Neural progenitor cell (in vitro differentiated cells): ENCODE data around the gene ADAMTSL2. TPM values are rescaled to one million over a fixed set of nuclear protein-coding genes. Genes with fewer than 3 reads are reported as not detected.

Experiments used
- DNase-seq: peaks from one replicate; pipeline ENCODE4 v3.0.0-alpha.2; 2016; ENCODE audit warnings: low spot score
- H2AFZ ChIP-seq: fragments of 200-600 bp; sonication (generic); replicated peaks from 2 replicates; pipeline ENCODE4 v1.6.1; 2016; ENCODE audit warnings: antibody characterized with exemption
- H3F3A ChIP-seq: fragments of 200-600 bp; sonication (generic); 2 replicates; pipeline ENCODE4 v1.6.1; 2016; ENCODE audit warnings: antibody characterized with exemption, low read depth
- H3K27ac ChIP-seq: fragments of 200-600 bp; sonication (generic); 2 replicates; pipeline ENCODE4 v1.5.1; 2016; ENCODE audit warnings: mild to moderate bottlenecking
- H3K27me3 ChIP-seq: fragments of 200-600 bp; sonication (generic); 2 replicates; pipeline ENCODE4 v1.6.1; 2016; ENCODE audit warnings: mild to moderate bottlenecking, moderate library complexity
- H3K36me3 ChIP-seq: fragments of 200-600 bp; sonication (generic); 2 replicates; pipeline ENCODE4 v1.5.1; 2016
- H3K4me1 ChIP-seq: fragments of 200-600 bp; sonication (generic); 2 replicates; pipeline ENCODE4 v1.6.1; 2016; ENCODE audit warnings: mixed run types
- H3K4me2 ChIP-seq: fragments of 200-600 bp; sonication (generic); 2 replicates; pipeline ENCODE4 v1.6.1; 2016
- H3K4me3 ChIP-seq: fragments of 200-600 bp; sonication (generic); 2 replicates; pipeline ENCODE4 v1.5.1; 2016
- H3K79me2 ChIP-seq: fragments of 200-600 bp; sonication (generic); 2 replicates; pipeline ENCODE4 v1.6.1; 2016; ENCODE audit warnings: low read depth
- H3K9ac ChIP-seq: fragments of 200-600 bp; sonication (generic); 2 replicates; pipeline ENCODE4 v1.6.1; 2016
- H3K9me3 ChIP-seq: fragments of 200-600 bp; sonication (generic); 2 replicates; pipeline ENCODE4 v1.5.1; 2016; ENCODE audit warnings: low read depth
- H4K20me1 ChIP-seq: fragments of 200-600 bp; sonication (generic); 2 replicates; pipeline ENCODE4 v1.6.1; 2016; ENCODE audit warnings: low read depth
- H3K27ac Mint-ChIP-seq: 3 replicates; pipeline ENCODE4 v1.8.0; 2021; ENCODE audit warnings: mixed read lengths
- H3K27me3 Mint-ChIP-seq: 2 replicates; pipeline ENCODE4 v1.8.0; 2022; ENCODE audit warnings: low read depth, mild to moderate bottlenecking, inconsistent platforms, moderate library complexity, mixed read lengths; ENCODE audit not compliant: insufficient read depth
- H3K36me3 Mint-ChIP-seq: 3 replicates; pipeline ENCODE4 v1.8.0; 2021; ENCODE audit warnings: mixed read lengths
- H3K4me1 Mint-ChIP-seq: 3 replicates; pipeline ENCODE4 v1.8.0; 2021; ENCODE audit warnings: mixed read lengths
- H3K4me3 Mint-ChIP-seq: 3 replicates; pipeline ENCODE4 v1.8.0; 2021; ENCODE audit warnings: mild to moderate bottlenecking, moderate library complexity, mixed read lengths
- H3K9me3 Mint-ChIP-seq: 3 replicates; pipeline ENCODE4 v1.8.0; 2020; ENCODE audit warnings: mixed read lengths
- EZH2 ChIP-seq: fragments of 200-600 bp; sonication (generic); IDR thresholded peaks from 2 replicates; pipeline ENCODE4 v1.6.1; 2017; ENCODE audit warnings: antibody characterized with exemption, mild to moderate bottlenecking, moderate library complexity
- EZH2phosphoT487 ChIP-seq: fragments of 200-600 bp; sonication (generic); IDR thresholded peaks from 2 replicates; pipeline ENCODE4 v1.6.1; 2017; ENCODE audit warnings: antibody characterized with exemption
- total RNA-seq: library from RNA; depleted of rRNA; stranded (reverse); fragments of >200 nt; gene quantifications from 2 replicates; pipeline ENCODE4 v1.2.3, GENCODE V29; 2015; ENCODE audit warnings: low replicate concordance
- TF ChIP-seq, protein P1 (sequence below): fragments of 200-600 bp; sonication (generic); IDR thresholded peaks from 2 replicates; pipeline ENCODE4 v1.5.1; 2017; ENCODE audit warnings: antibody characterized with exemption, mild to moderate bottlenecking

Gene ADAMTSL2
- total RNA-seq, 1 donor from 2014 or later: 0.30 TPM

DNA sequence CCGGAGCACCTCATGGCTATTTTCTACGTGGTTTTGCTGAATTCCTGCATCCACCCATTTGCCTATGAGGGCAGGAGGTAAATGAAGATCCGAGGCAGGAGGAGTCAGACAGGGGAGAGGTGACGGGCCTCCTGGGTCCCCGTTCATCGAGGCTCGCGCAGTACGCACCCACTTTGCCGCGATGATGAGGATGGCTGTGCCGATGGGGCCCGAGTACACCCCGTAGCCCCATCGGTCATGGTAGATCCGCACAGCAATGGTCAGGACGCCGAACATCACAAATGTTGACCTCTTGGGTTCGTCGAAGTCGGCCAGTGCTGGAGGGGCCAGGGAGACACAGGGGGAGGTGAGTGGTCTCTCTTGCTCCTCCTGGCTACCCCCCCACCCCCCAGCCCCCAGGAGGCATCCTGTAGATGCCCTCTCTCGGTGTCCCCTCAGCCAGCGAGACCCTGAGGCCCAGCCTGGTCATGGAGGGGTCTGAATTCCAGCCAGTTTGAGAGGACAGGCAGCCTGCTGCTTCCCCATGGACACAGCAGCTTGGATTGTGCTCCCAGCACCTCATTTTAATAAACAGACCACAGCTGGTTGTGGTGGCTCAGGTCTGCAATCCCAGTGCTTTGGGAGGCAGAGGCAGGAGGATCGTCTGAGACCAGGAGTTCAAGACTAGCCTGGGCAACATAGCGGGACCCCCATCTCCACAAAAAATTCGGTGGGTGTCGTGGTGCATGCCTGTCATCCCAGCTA is 15.6 kb upstream of the ADAMTSL2 start:
- no peaks in the 10 kb centered on the region for H3K36me3 Mint-ChIP-seq
- Histone ChIP-seq H3K27me3 (no peaks in the 10 kb centered on the region), H3K9me3 (no peaks in the 10 kb centered on the region)

DNA sequence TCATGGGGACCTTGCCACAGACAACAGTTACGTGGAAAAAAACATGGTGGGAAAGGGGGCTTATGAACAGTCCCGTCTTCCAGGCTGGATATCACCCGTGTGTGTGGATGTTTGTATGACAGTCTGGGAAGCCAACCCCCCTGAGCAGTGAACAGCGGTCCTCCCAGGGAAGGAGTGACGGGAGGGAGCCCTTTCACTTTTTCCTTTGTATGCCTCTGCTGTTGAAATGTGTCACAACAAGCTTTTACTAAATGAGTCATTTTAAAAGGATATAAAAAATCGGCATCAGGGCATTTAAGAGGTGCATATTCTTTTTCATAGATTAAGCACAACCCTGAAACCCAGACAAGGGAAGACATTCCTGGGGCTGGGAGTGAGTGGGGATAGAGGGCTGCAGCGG is 14.8 kb upstream of the ADAMTSL2 start:
- no peaks in the 10 kb centered on the region for H3K4me1 ChIP-seq
- no peaks in the 10 kb centered on the region for H3K27me3 ChIP-seq
- no peak overlapping the region for H3K4me3 ChIP-seq
- H4K20me1 ChIP-seq: no peaks in the 10 kb centered on the region
- DNase-seq: no peak
- H3K4me2 ChIP-seq: no peak overlapping the region
- no peak overlapping the region for H2AFZ ChIP-seq
- Mint-ChIP-seq H3K9me3 (no peaks in the 10 kb centered on the region), H3K4me1 (peaks cover 27% of the 10 kb centered on the region), H3K36me3 (no peaks in the 10 kb centered on the region), H3K27me3 (peaks cover 10% of the 10 kb centered on the region), H3K4me3 (no peak overlapping the region), H3K27ac (peak overlapping the region; percentile 81)
- no peaks in the 10 kb centered on the region for H3K9me3 ChIP-seq
- TF ChIP-seq EZH2: no peak
- no peak for TF ChIP-seq EZH2phosphoT487
- TF ChIP-seq, protein P1, sequence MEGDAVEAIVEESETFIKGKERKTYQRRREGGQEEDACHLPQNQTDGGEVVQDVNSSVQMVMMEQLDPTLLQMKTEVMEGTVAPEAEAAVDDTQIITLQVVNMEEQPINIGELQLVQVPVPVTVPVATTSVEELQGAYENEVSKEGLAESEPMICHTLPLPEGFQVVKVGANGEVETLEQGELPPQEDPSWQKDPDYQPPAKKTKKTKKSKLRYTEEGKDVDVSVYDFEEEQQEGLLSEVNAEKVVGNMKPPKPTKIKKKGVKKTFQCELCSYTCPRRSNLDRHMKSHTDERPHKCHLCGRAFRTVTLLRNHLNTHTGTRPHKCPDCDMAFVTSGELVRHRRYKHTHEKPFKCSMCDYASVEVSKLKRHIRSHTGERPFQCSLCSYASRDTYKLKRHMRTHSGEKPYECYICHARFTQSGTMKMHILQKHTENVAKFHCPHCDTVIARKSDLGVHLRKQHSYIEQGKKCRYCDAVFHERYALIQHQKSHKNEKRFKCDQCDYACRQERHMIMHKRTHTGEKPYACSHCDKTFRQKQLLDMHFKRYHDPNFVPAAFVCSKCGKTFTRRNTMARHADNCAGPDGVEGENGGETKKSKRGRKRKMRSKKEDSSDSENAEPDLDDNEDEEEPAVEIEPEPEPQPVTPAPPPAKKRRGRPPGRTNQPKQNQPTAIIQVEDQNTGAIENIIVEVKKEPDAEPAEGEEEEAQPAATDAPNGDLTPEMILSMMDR: no peak
- H3K36me3 ChIP-seq: no peaks in the 10 kb centered on the region
- no peaks in the 10 kb centered on the region for H3F3A ChIP-seq
- H3K9ac ChIP-seq: no peak overlapping the region
- no peak overlapping the region for H3K27ac ChIP-seq
- H3K79me2 ChIP-seq: no peaks in the 10 kb centered on the region

More for the DNA sequence above, 15.6 kb upstream of the ADAMTSL2 start:
- Histone ChIP-seq H3K36me3 (no peaks in the 10 kb centered on the region), H3K4me3 (no peak overlapping the region), H3K27ac (no peak overlapping the region), H2AFZ (no peak overlapping the region), H3K4me2 (no peak overlapping the region), H3K9ac (no peak overlapping the region), H3K79me2 (no peaks in the 10 kb centered on the region), H3F3A (no peaks in the 10 kb centered on the region), H4K20me1 (no peaks in the 10 kb centered on the region), H3K4me1 (no peaks in the 10 kb centered on the region)
- Mint-ChIP-seq H3K4me1 (peaks cover 26% of the 10 kb centered on the region), H3K9me3 (no peaks in the 10 kb centered on the region), H3K4me3 (no peak overlapping the region), H3K27me3 (peaks cover 10% of the 10 kb centered on the region), H3K27ac (peak overlapping the region; percentile 81)
- TF ChIP-seq EZH2phosphoT487 (no peak), EZH2 (no peak)
- TF ChIP-seq, protein P1: no peak
- no peak for DNase-seq

DNA sequence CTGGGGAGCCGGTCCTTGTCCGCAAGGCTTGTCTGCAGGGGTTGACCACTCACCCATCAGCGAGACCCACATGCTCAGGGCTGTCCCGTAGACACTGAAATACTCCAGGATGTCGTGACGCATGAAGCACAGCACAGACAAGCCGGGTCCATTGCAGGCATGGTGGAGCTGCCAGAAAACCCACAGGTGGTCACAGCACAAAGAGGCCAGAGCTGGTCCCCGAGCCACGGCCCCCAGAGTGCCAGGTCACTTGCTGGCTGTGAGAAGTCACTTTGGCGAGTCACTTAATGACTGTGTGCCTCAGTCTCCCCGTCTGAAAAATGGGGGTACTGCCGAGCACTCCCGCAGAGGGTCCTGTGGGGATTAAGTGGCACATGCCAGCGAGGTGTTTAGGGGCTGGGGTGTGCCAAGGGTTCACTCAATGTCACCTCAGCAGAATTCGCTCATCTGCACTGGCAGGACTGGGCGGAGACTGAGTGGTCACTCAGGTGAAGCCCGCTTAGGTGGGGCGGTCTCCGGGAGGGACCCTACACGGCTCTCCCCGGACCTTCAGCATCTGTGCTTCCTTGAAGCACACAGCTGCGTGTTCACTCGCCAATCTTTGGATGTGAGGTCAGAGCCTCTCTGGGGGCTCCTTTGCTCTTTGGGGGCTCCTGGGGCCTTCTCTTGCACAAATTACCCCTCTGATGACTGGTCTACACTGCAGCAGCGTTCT is 14.2 kb upstream of the ADAMTSL2 start:
- no peaks in the 10 kb centered on the region for H3K9me3 Mint-ChIP-seq
- no peaks in the 10 kb centered on the region for H3K4me1 ChIP-seq
- no peaks in the 10 kb centered on the region for H3K36me3 ChIP-seq
- no peaks in the 10 kb centered on the region for H3K9me3 ChIP-seq
- no peak for TF ChIP-seq EZH2
- no peak for TF ChIP-seq EZH2phosphoT487
- no peaks in the 10 kb centered on the region for H3K27me3 ChIP-seq
- no peaks in the 10 kb centered on the region for H3K36me3 Mint-ChIP-seq
- H3K4me1 Mint-ChIP-seq: peaks cover 27% of the 10 kb centered on the region
- H3K79me2 ChIP-seq: no peaks in the 10 kb centered on the region
- H3F3A ChIP-seq: no peaks in the 10 kb centered on the region
- H3K27ac Mint-ChIP-seq: no peak overlapping the region
- H3K27me3 Mint-ChIP-seq: peaks cover 10% of the 10 kb centered on the region
- no peaks in the 10 kb centered on the region for H4K20me1 ChIP-seq
- no peak overlapping the region for H2AFZ ChIP-seq
- no peak overlapping the region for H3K27ac ChIP-seq
- DNase-seq: no peak
- H3K4me2 ChIP-seq: no peak overlapping the region
- no peak overlapping the region for H3K4me3 Mint-ChIP-seq
- H3K4me3 ChIP-seq: no peak overlapping the region
- no peak overlapping the region for H3K9ac ChIP-seq
